A549 (cell line): ENCODE data around the gene GRAMD1A. TPM values are rescaled to one million over a fixed set of nuclear protein-coding genes. Genes with fewer than 3 reads are reported as not detected.
"Not testable (repeated sequence)": the region's sequence is repeated elsewhere in the genome, so short reads cannot be mapped to it uniquely, and the experiment has no call there.

Experiments
- ATAC-seq, 2 experiments: fragments of 200-7000 bp in 1 of 2; fragments of >200 bp in 1 of 2; cut with Nextera tagmentation in 1 of 2; cut with Tn5 transposase in 1 of 2; 3 replicates each; pipeline versions ENCODE4 v1.8.0 to v1.9.1; 2018 to 2020; ENCODE audit warnings: mild to moderate bottlenecking in 1 of 2, moderate library complexity in 1 of 2
- CTCF ChIA-PET: fragments of 300-600 bp; sonication (Branson Sonifier 250); formaldehyde crosslinking; extraction: SDS; loops from one replicate; lab custom pipeline; 2021; ENCODE audit warnings: antibody characterized with exemption, inconsistent platforms; lab: Yijun Ruan, JAX
- POLR2A ChIA-PET: fragments of 350-600 bp; formaldehyde crosslinking; extraction: SDS; loops from one replicate; lab custom pipeline; 2021; ENCODE audit warnings: antibody characterized with exemption, inconsistent platforms; lab: Yijun Ruan, JAX
- DNase-seq, 2 experiments: peaks; one replicate each; pipeline versions ENCODE4 v3.0.0 to v3.0.0-alpha.2; 2011 to 2016; ENCODE audit warnings: low read depth in 1 of 2, low spot score in 1 of 2
- FAIRE-seq: peaks from 2 replicates; lab custom pipeline; 2011; peaks lifted over from hg19 to GRCh38; lab: Jason Lieb, UNC
- H3K27ac ChIP-seq, 2 experiments: fragments of >200 bp; sonication (Bioruptor Twin); formaldehyde crosslinking; 3 replicates each; pipeline ENCODE4 v1.5.1; 2016 to 2017
- H3K4me1 ChIP-seq: fragments of >200 bp; sonication (Bioruptor Twin); formaldehyde crosslinking; 3 replicates; pipeline ENCODE4 v1.6.1; 2016
- H3K4me2 ChIP-seq: fragments of >200 bp; sonication (Bioruptor Twin); formaldehyde crosslinking; 3 replicates; pipeline ENCODE4 v1.6.1; 2016
- H3K4me3 ChIP-seq: fragments of >200 bp; sonication (Bioruptor Twin); formaldehyde crosslinking; 3 replicates; pipeline ENCODE4 v1.5.1; 2016
- H3K9me3 ChIP-seq: fragments of >200 bp; sonication (Bioruptor Twin); formaldehyde crosslinking; 3 replicates; pipeline ENCODE4 v1.6.1; 2016
- BHLHE40 ChIP-seq: IDR thresholded peaks from 2 replicates; pipeline ENCODE4 v1.6.1; 2012; ENCODE audit warnings: low read depth, low read length, inconsistent platforms
- CBX8 ChIP-seq: fragments of 200-600 bp; sonication (generic); IDR thresholded peaks from 2 replicates; pipeline ENCODE4 v1.6.1; 2016
- CHD2 ChIP-seq: fragments of 150-350 bp; IDR thresholded peaks from 2 replicates; pipeline ENCODE4 v1.6.1; 2014; ENCODE audit warnings: low read length; ENCODE audit not compliant: partially characterized antibody
- CHD4 ChIP-seq: fragments of 200-600 bp; sonication (generic); IDR thresholded peaks from 2 replicates; pipeline ENCODE4 v1.6.1; 2016; ENCODE audit warnings: antibody characterized with exemption, mild to moderate bottlenecking, borderline replicate concordance
- E2F6 ChIP-seq: IDR thresholded peaks from 2 replicates; pipeline ENCODE4 v1.6.1; 2012; ENCODE audit warnings: low read depth, borderline replicate concordance
- EHF ChIP-seq: fragments of 250-450 bp; sonication (Bioruptor Pico); IDR thresholded peaks from 2 replicates; pipeline ENCODE4 v1.5.0; 2020; ENCODE audit warnings: mild to moderate bottlenecking
- EP300 ChIP-seq, 2 experiments: fragments of >200 bp; sonication (Bioruptor Twin); formaldehyde crosslinking; IDR thresholded peaks; 2 replicates in 1 of 2; 3 replicates in 1 of 2; pipeline ENCODE4 v1.6.1; 2016 to 2017
- FOSL2 ChIP-seq, 2 experiments: fragments of 450-650 bp in 1 of 2; fragments of >200 bp in 1 of 2; sonication (Bioruptor Twin) in 1 of 2; formaldehyde crosslinking; IDR thresholded peaks; 2 replicates each; pipeline versions ENCODE4 v1.5.0 to v1.6.1; 2016 to 2020; ENCODE audit warnings: mild to moderate bottlenecking in 1 of 2, moderate library complexity in 1 of 2
- GATA3 ChIP-seq: IDR thresholded peaks from 2 replicates; pipeline ENCODE4 v1.6.1; 2012; ENCODE audit warnings: borderline replicate concordance
- HDAC2 ChIP-seq: fragments of 200-600 bp; sonication (generic); IDR thresholded peaks from 2 replicates; pipeline ENCODE4 v1.6.1; 2016
- HES2 ChIP-seq: fragments of >200 bp; sonication (Bioruptor Twin); formaldehyde crosslinking; IDR thresholded peaks from 2 replicates; pipeline ENCODE4 v1.6.1; 2016
- HEYL ChIP-seq: fragments of 250-450 bp; sonication (Bioruptor Pico); IDR thresholded peaks from 2 replicates; pipeline ENCODE4 v1.8.0; 2021; ENCODE audit warnings: mild to moderate bottlenecking, moderate library complexity
- HMGXB4 ChIP-seq: fragments of 250-450 bp; sonication (Bioruptor Pico); IDR thresholded peaks from 2 replicates; pipeline ENCODE4 v1.5.0; 2021; ENCODE audit warnings: mild to moderate bottlenecking, moderate library complexity, borderline replicate concordance
- HOXA7 ChIP-seq: fragments of 250-450 bp; sonication (Bioruptor Pico); IDR thresholded peaks from 2 replicates; pipeline ENCODE4 v1.5.0; 2020; ENCODE audit warnings: mild to moderate bottlenecking, moderate library complexity
- HOXB5 ChIP-seq: fragments of 250-450 bp; sonication (Bioruptor Pico); IDR thresholded peaks from 2 replicates; pipeline ENCODE4 v1.5.0; 2020; ENCODE audit warnings: mild to moderate bottlenecking, moderate library complexity
- JUN ChIP-seq, 2 experiments: fragments of >200 bp; sonication (Bioruptor Twin); formaldehyde crosslinking; IDR thresholded peaks; 2 replicates in 1 of 2; 3 replicates in 1 of 2; pipeline ENCODE4 v1.6.1; 2016 to 2017
- KDM1A ChIP-seq: fragments of 200-600 bp; sonication (generic); IDR thresholded peaks from 2 replicates; pipeline ENCODE4 v1.6.1; 2016; ENCODE audit warnings: low read depth, mild to moderate bottlenecking
- NPAS2 ChIP-seq: fragments of 250-450 bp; sonication (Bioruptor Pico); IDR thresholded peaks from 2 replicates; pipeline ENCODE4 v1.8.0; 2022; ENCODE audit warnings: mild to moderate bottlenecking, moderate library complexity, borderline replicate concordance
- RCOR1 ChIP-seq: fragments of 150-350 bp; IDR thresholded peaks from 2 replicates; pipeline ENCODE4 v1.6.1; 2014; ENCODE audit warnings: antibody characterized with exemption, low read length, low read depth
- SMC3 ChIP-seq: fragments of >200 bp; sonication (Bioruptor Twin); formaldehyde crosslinking; IDR thresholded peaks from 3 replicates; pipeline ENCODE4 v1.6.1; 2018; ENCODE audit warnings: inconsistent platforms
- TFCP2L1 ChIP-seq: fragments of 250-450 bp; sonication (Bioruptor Pico); IDR thresholded peaks from 2 replicates; pipeline ENCODE4 v1.5.0; 2021; ENCODE audit warnings: mild to moderate bottlenecking
- ZC3H11A ChIP-seq: fragments of 450-650 bp; IDR thresholded peaks from 2 replicates; pipeline ENCODE4 v1.6.1; 2014; ENCODE audit warnings: antibody characterized with exemption, mild to moderate bottlenecking
- whole genome bisulfite sequencing: methylation state at CpG from one replicate; pipeline ENCODE4 v1.1.6; 2017; ENCODE audit errors: missing lambda C conversion rate; 5-methylcytosine and 5-hydroxymethylcytosine counted together
- polyA plus RNA-seq, 4 experiments: library from polyadenylated mRNA; depleted of rRNA in 3 of 4; stranded (reverse); fragments of >200 nt; fragmentation: RNase III in 1 of 4; extraction: RNeasy Plus Mini Kit Qiagen cat#74134 plus additional on column Dnase treatment in 1 of 4; gene quantifications; 2 replicates in 3 of 4; 3 replicates in 1 of 4; pipeline ENCODE4 v1.2.3, GENCODE V29; 2011 to 2017
- TF ChIP-seq, protein P1 (sequence below): IDR thresholded peaks from 2 replicates; pipeline ENCODE4 v1.6.1; 2012
- TF ChIP-seq, protein P2 (sequence below): fragments of 450-650 bp; IDR thresholded peaks from 2 replicates; pipeline ENCODE4 v1.6.1; 2014; ENCODE audit warnings: antibody characterized with exemption
- TF ChIP-seq, protein P3 (sequence below): IDR thresholded peaks from 2 replicates; pipeline ENCODE4 v1.6.1; 2012
- TF ChIP-seq, protein P4 (sequence below): fragments of 250-450 bp; sonication (Bioruptor Pico); IDR thresholded peaks from 2 replicates; pipeline ENCODE4 v1.5.0; 2020; ENCODE audit warnings: low read depth, mild to moderate bottlenecking, moderate library complexity

GRAMD1A gene
- polyA plus RNA-seq, 2 of the 4 experiments (the other 2 are of a cell fraction) = 128 to 184 TPM

- CTCF ChIA-PET = interaction anchor here (1.1 to 18.1 kb wide), 12 partner anchors 3 to 125 kb away, joined by 3 to 374 read pairs (median 10); partner anchors contain the start of genes HPN, LGI4, SCN1B and ZNF30
- ATAC-seq, DNase-seq, POLR2A ChIA-PET, H3K4me3 ChIP-seq, H3K9me3 ChIP-seq, H3K27ac ChIP-seq, FAIRE-seq, H3K4me2 ChIP-seq: not testable (repeated sequence)
- peaks cover 15% of the 10 kb centered on the region for H3K4me1 ChIP-seq
- 89% methylated on average over 4 of the region's 4 CpGs for WGBS
These were observed 51.1 kb downstream of the GRAMD1A start for GRCh38 chr19:35051268-35051667.

GRCh38 chr19:35051796-35052195 is 51.7 kb downstream of the GRAMD1A start:
- POLR2A ChIA-PET = interaction anchor here (0.7 kb wide), 1 partner anchor 40 kb away, joined by 6 read pairs; no protein-coding TSS in a partner anchor
- CTCF ChIA-PET = interaction anchor here (1.4 to 18.1 kb wide), 10 partner anchors 3 to 125 kb away, joined by 3 to 374 read pairs (median 30); partner anchors contain the start of genes HPN, LGI4, SCN1B and ZNF30
- H3K4me3 ChIP-seq = no peak overlapping the region
- DNase-seq = no peak
- ATAC-seq = no peak
- peaks cover 15% of the 10 kb centered on the region for H3K4me1 ChIP-seq
- H3K9me3 ChIP-seq = no peaks in the 10 kb centered on the region
- no peak for FAIRE-seq
- H3K27ac ChIP-seq = no peak overlapping the region
- TF ChIP-seq HDAC2 (no peak), TFCP2L1 (no peak), HOXB5 (CRISPR knock-in tag) (no peak), HMGXB4 (CRISPR knock-in tag) (no peak), NPAS2 (CRISPR knock-in tag) (no peak), E2F6 (no peak), GATA3 (no peak), CHD4 (no peak), RCOR1 (no peak), FOSL2 (IDR thresholded peaks at IDR 0.05) (no peak), FOSL2 (CRISPR knock-in tag; IDR thresholded peaks at IDR 0.05) (no peak), EHF (CRISPR knock-in tag) (no peak)
- TF ChIP-seq, protein P1, sequence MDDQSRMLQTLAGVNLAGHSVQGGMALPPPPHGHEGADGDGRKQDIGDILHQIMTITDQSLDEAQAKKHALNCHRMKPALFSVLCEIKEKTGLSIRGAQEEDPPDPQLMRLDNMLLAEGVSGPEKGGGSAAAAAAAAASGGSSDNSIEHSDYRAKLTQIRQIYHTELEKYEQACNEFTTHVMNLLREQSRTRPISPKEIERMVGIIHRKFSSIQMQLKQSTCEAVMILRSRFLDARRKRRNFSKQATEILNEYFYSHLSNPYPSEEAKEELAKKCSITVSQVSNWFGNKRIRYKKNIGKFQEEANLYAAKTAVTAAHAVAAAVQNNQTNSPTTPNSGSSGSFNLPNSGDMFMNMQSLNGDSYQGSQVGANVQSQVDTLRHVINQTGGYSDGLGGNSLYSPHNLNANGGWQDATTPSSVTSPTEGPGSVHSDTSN = no peak
- TF ChIP-seq, protein P2, sequence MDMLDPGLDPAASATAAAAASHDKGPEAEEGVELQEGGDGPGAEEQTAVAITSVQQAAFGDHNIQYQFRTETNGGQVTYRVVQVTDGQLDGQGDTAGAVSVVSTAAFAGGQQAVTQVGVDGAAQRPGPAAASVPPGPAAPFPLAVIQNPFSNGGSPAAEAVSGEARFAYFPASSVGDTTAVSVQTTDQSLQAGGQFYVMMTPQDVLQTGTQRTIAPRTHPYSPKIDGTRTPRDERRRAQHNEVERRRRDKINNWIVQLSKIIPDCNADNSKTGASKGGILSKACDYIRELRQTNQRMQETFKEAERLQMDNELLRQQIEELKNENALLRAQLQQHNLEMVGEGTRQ = no peak
- TF ChIP-seq, protein P3, sequence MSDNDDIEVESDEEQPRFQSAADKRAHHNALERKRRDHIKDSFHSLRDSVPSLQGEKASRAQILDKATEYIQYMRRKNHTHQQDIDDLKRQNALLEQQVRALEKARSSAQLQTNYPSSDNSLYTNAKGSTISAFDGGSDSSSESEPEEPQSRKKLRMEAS = no peak
- 88% methylated on average over 5 of the region's 5 CpGs for WGBS
- no peak overlapping the region for H3K4me2 ChIP-seq

DNA sequence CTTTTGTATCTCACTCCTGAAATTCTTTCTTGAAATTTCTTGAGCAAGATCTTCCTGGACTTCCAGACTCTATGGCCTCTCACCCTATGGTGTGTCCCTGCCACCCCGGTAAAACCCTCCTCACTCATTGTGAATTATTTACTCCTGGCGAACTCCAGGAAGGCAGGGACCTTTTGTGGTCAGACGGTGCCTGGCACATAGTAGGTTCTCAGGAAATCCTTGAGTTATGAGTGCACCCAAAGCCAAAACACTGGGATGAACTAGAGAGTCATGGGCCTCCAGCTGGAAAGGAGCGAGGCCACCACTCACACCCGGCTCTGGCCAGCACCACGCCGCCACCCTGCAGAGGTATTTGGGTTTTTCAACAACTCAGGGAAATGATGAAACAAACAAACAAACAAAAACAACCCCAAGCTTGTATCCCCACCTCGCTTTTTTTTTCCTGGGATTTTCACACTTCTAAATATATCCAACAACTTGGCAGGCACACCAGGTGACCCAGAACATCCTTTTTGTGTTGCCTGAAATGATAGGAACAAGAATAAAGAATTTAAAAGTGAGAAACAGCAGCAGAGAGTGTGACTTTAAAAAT is 52.6 kb downstream of the GRAMD1A start:
- DNase-seq (peak in 1 of 2 experiments; percentile 71), FAIRE-seq (peak; percentile 32), ATAC-seq (peak in 1 of 2 experiments; percentile 57; a peak in 3 of 6 replicates)
- CTCF ChIA-PET = interaction anchor here (0.6 to 18.1 kb wide), 9 partner anchors 4 to 208 kb away, joined by 3 to 374 read pairs (median 46); partner anchors contain the start of genes HPN and SCN1B
- no peak overlapping the region for H3K4me3 ChIP-seq
- POLR2A ChIA-PET = no interaction called here
- 0 out of 3 replicates have a peak overlapping the region, but pooled peaks have one; percentile 4 for H3K4me2 ChIP-seq
- no peak overlapping the region for H3K27ac ChIP-seq
- WGBS = 48% methylated on average over 8 of the region's 8 CpGs
- no peaks in the 10 kb centered on the region for H3K9me3 ChIP-seq
- peaks cover 15% of the 10 kb centered on the region for H3K4me1 ChIP-seq
- TF ChIP-seq NPAS2 (CRISPR knock-in tag) (no peak), HOXB5 (CRISPR knock-in tag) (no peak), HEYL (CRISPR knock-in tag) (no peak), EP300 (IDR thresholded peaks at IDR 0.05) (no peak), CHD4 (no peak), JUN (IDR thresholded peaks at IDR 0.05) (no peak), HDAC2 (no peak), E2F6 (no peak), ZC3H11A (no peak), CBX8 (no peak), KDM1A (no peak), SMC3 (no peak), CHD2 (no peak), HES2 (no peak), HOXA7 (CRISPR knock-in tag) (no peak), TFCP2L1 (no peak), BHLHE40 (no peak)
- TF ChIP-seq, protein P4, sequence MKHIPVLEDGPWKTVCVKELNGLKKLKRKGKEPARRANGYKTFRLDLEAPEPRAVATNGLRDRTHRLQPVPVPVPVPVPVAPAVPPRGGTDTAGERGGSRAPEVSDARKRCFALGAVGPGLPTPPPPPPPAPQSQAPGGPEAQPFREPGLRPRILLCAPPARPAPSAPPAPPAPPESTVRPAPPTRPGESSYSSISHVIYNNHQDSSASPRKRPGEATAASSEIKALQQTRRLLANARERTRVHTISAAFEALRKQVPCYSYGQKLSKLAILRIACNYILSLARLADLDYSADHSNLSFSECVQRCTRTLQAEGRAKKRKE = no peak
